ENCODE results near the gene SLC31A1.

SLC31A1 gene

DNA sequence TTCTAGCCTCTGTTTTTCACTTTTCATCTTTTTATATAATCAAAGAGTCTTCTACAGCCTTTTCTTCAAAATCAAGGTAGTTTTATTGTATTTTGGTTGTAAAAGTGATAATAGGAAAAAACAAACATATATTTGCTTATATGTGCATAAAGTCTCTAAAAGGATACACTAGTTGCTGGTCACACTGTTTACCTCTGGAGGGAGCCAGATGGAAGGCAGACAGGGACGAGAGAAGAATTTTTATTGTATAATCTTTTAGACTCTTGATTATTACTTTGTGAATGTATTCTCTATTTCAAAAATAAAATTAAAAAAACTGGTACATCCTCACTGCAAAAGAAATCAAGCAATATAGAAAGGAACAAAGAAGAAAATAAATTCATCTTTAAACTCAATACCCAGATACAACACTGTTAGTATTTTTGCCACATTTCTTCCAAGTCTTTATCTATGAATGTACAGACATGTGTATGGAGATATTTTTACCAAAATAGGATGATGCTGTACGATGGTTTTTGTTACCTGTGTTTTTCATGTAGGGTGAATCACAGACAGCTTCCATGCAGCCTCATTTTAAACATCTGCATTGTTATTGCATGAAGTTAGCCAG is 88.0 kb downstream of the SLC31A1 start:
- DNase-seq = peak; percentile 67

GRCh38 chr9:113310538-113310937 is 89.2 kb downstream of the SLC31A1 start:
- DNase-seq = no peak

- DNase-seq = no peak
These were observed 90.6 kb downstream of the SLC31A1 start for GRCh38 chr9:113311961-113312360.

GRCh38 chr9:113313261-113313660 is 91.9 kb downstream of the SLC31A1 start:
- peak; percentile 53 for DNase-seq

Measured in NCI-H69 (cell line).